Keratinocyte (primary cell): ENCODE measurements around the gene IGFL2.

Experiments
- CTCF ChIP-seq, 3 experiments: IDR thresholded peaks in 1 of 3; conservative IDR thresholded peaks in 1 of 3; optimal IDR thresholded peaks in 1 of 3; 2 replicates in 2 of 3; 3 replicates in 1 of 3; pipeline versions ENCODE3 to v1.5.1; 2011; ENCODE audit warnings: low read length in 3 of 3, mild to moderate bottlenecking in 3 of 3, moderate library complexity in 2 of 3, control low read depth in 1 of 3, inconsistent platforms in 1 of 3; ENCODE audit not compliant: insufficient read depth in 2 of 3; ENCODE audit errors: extremely low read depth in 1 of 3
- EZH2 ChIP-seq: IDR thresholded peaks from one replicate; pipeline ENCODE4 v1.6.1; 2012; ENCODE audit warnings: inconsistent platforms, mild to moderate bottlenecking, low read length, moderate library complexity

DNA sequence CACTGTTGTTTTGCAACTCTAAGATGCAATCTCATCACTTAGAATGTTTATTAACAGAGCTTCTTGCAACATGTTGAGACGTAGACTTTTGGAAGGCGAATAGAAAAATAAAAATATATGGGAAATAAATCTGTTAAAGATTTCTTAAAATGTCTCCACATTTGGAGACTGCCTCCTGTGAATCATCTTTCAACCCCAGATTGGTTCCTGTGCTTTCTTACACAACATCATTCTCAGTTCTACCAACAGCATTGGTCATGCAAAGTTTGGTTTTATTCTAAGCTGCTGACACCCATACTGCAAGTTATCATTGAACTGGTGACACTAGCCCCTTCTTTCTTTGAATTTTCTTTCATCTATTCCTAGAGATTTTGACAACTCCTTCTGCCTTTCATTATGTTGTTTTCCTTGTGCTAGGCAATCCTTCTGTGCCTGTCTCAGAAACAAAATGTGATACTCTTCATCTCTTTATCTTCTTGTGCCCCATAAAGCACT lies 21.9 kb upstream of the IGFL2 start:
- TF ChIP-seq CTCF (optimal IDR thresholded peaks at IDR 0.05 in 1 of 3, IDR thresholded peaks at IDR 0.05 in 1 of 3, conservative IDR thresholded peaks at IDR 0.05 in 1 of 3; ENCODE audit: extremely low read depth in 1 of 3, insufficient read depth in 2 of 3, low read length in 3 of 3) = no peak
- no peak for TF ChIP-seq EZH2
